Neural cell (in vitro differentiated cells): Measurements from ENCODE around the gene METTL26. TPM values are rescaled to one million over a fixed set of nuclear protein-coding genes. Genes with fewer than 3 reads are reported as not detected.

ENCODE experiments used
- H2AFZ ChIP-seq: fragments of 200-600, 300-800 bp; sonication (generic), shearing (Covaris generic); 2 replicates; pipeline ENCODE4 v1.6.0; 2014; ENCODE audit warnings: low read depth, mild to moderate bottlenecking, antibody characterized with exemption, low read length, moderate library complexity
- H3F3A ChIP-seq: fragments of 200-600 bp; shearing (Covaris generic); 2 replicates; pipeline ENCODE4 v1.6.1; 2016; ENCODE audit warnings: mild to moderate bottlenecking, moderate library complexity, mixed read lengths, antibody characterized with exemption, low read length; ENCODE audit not compliant: insufficient read depth, poor library complexity, severe bottlenecking
- H3K27ac ChIP-seq: fragments of 200-600, 300-800 bp; sonication (generic), shearing (Covaris generic); 2 replicates; pipeline ENCODE4 v1.5.1; 2014; ENCODE audit warnings: mild to moderate bottlenecking, low read length, moderate library complexity
- H3K27me3 ChIP-seq: fragments of 300-800, 200-600 bp; sonication (generic), shearing (Covaris generic); 2 replicates; pipeline ENCODE4 v1.6.0; 2014; ENCODE audit warnings: mild to moderate bottlenecking, low read depth, low read length, moderate library complexity; ENCODE audit not compliant: insufficient read depth
- H3K36me3 ChIP-seq: fragments of 300-800, 200-600 bp; sonication (generic), shearing (Covaris generic); 2 replicates; pipeline ENCODE4 v1.5.1; 2014; ENCODE audit warnings: mild to moderate bottlenecking, antibody characterized with exemption, low read length, moderate library complexity; ENCODE audit not compliant: insufficient read depth
- H3K4me2 ChIP-seq: fragments of 300-800, 200-600 bp; sonication (generic), shearing (Covaris generic); 2 replicates; pipeline ENCODE4 v1.6.0; 2014; ENCODE audit warnings: mild to moderate bottlenecking, low read length
- H3K4me3 ChIP-seq: fragments of 300-800, 200-600 bp; sonication (generic), shearing (Covaris generic); 2 replicates; pipeline ENCODE4 v1.5.1; 2014; ENCODE audit warnings: mild to moderate bottlenecking, low read length, moderate library complexity
- H3K79me2 ChIP-seq: fragments of 200-600 bp; shearing (Covaris generic); replicated peaks from 2 replicates; pipeline ENCODE4 v1.6.0; 2014; ENCODE audit warnings: mild to moderate bottlenecking, low read length, moderate library complexity; ENCODE audit not compliant: insufficient read depth
- H3K9ac ChIP-seq: fragments of 300-800, 200-600 bp; sonication (generic), shearing (Covaris generic); 2 replicates; pipeline ENCODE4 v1.6.1; 2016; ENCODE audit warnings: mild to moderate bottlenecking, low read length, mixed read lengths
- H3K9me2 ChIP-seq: fragments of 200-600 bp; shearing (Covaris generic); 2 replicates; pipeline ENCODE4 v1.6.1; 2016; ENCODE audit warnings: mild to moderate bottlenecking, low read length, mixed read lengths; ENCODE audit not compliant: insufficient read depth
- H3K9me3 ChIP-seq: fragments of 200-600, 300-800 bp; sonication (generic), shearing (Covaris generic); 2 replicates; pipeline ENCODE4 v1.6.1; 2016; ENCODE audit warnings: mild to moderate bottlenecking, mixed run types, low read length, moderate library complexity, mixed read lengths
- H4K20me1 ChIP-seq: fragments of 200-600 bp; shearing (Covaris generic); 2 replicates; pipeline ENCODE4 v1.6.1; 2016; ENCODE audit warnings: mild to moderate bottlenecking, mixed run types; ENCODE audit not compliant: insufficient read depth
- CTCF ChIP-seq: fragments of 450-650 bp; IDR thresholded peaks from 2 replicates; pipeline ENCODE4 v1.5.1; 2014; ENCODE audit warnings: antibody characterized with exemption, mild to moderate bottlenecking, moderate library complexity; ENCODE audit not compliant: poor library complexity, severe bottlenecking
- EP300 ChIP-seq: fragments of 450-650 bp; conservative IDR thresholded peaks from 2 replicates; pipeline ENCODE4 v1.6.1; 2014; ENCODE audit warnings: antibody characterized with exemption, mild to moderate bottlenecking, moderate library complexity; ENCODE audit not compliant: poor library complexity, severe bottlenecking
- EZH2 ChIP-seq: fragments of 200-600, 300-800 bp; shearing (Covaris generic), sonication (generic); IDR thresholded peaks from 2 replicates; pipeline ENCODE4 v1.6.1; 2014; ENCODE audit warnings: antibody characterized with exemption, low read length, borderline replicate concordance, mild to moderate bottlenecking; ENCODE audit not compliant: insufficient read depth, poor library complexity, severe bottlenecking
- MXI1 ChIP-seq: fragments of 450-650 bp; conservative IDR thresholded peaks from 2 replicates; pipeline ENCODE4 v1.6.1; 2014; ENCODE audit warnings: antibody characterized with exemption, mild to moderate bottlenecking; ENCODE audit not compliant: poor library complexity, severe bottlenecking
- POLR2AphosphoS5 ChIP-seq: IDR thresholded peaks from 2 replicates; pipeline ENCODE4 v1.6.1; 2012
- RAD21 ChIP-seq: fragments of 450-650 bp; conservative IDR thresholded peaks from 2 replicates; pipeline ENCODE4 v1.6.1; 2014; ENCODE audit warnings: antibody characterized with exemption, mild to moderate bottlenecking, moderate library complexity
- REST ChIP-seq: IDR thresholded peaks from 2 replicates; pipeline ENCODE4 v1.6.1; 2012; ENCODE audit warnings: borderline replicate concordance
- SMC3 ChIP-seq: fragments of 450-650 bp; conservative IDR thresholded peaks from 2 replicates; pipeline ENCODE4 v1.6.1; 2014; ENCODE audit warnings: antibody characterized with exemption, mild to moderate bottlenecking, moderate library complexity; ENCODE audit not compliant: poor library complexity
- TAF1 ChIP-seq: IDR thresholded peaks from 2 replicates; pipeline ENCODE4 v1.6.1; 2012; ENCODE audit warnings: low read depth
- polyA plus RNA-seq: library from polyadenylated mRNA; depleted of rRNA; stranded (reverse); fragments of >200 nt; gene quantifications from 2 replicates; pipeline ENCODE4 v1.2.3, GENCODE V29; 2014

The METTL26 gene
- polyA plus RNA-seq, 1 donor from 2014 or later = 127 TPM

- H3K9me2 ChIP-seq = no peaks in the 10 kb centered on the region
- H3K27ac ChIP-seq = no peak overlapping the region
- H3K4me3 ChIP-seq = no peak overlapping the region
- TF ChIP-seq REST (no peak), CTCF (no peak), MXI1 (no peak), POLR2AphosphoS5 (no peak), EP300 (no peak), EZH2 (no peak), RAD21 (no peak), TAF1 (no peak), SMC3 (no peak)
- H3F3A ChIP-seq = no peaks in the 10 kb centered on the region
- H2AFZ ChIP-seq = no peak overlapping the region
- H3K36me3 ChIP-seq = no peaks in the 10 kb centered on the region
- no peak overlapping the region for H3K4me2 ChIP-seq
- H3K79me2 ChIP-seq = peaks cover 15% of the 10 kb centered on the region
- no peaks in the 10 kb centered on the region for H4K20me1 ChIP-seq
- no peaks in the 10 kb centered on the region for H3K27me3 ChIP-seq
- H3K9ac ChIP-seq = no peak overlapping the region
- H3K9me3 ChIP-seq = no peaks in the 10 kb centered on the region
These were observed 49.2 kb downstream of the METTL26 start for GRCh38 chr16:586645-587590.

GRCh38 chr16:586047-586644, 50.0 kb downstream of the METTL26 start:
- Histone ChIP-seq H3K36me3 (no peaks in the 10 kb centered on the region), H3F3A (no peaks in the 10 kb centered on the region), H3K27me3 (no peaks in the 10 kb centered on the region), H3K9me2 (no peaks in the 10 kb centered on the region), H3K4me2 (no peak overlapping the region), H3K79me2 (peaks cover 9% of the 10 kb centered on the region), H3K27ac (no peak overlapping the region), H3K9me3 (no peaks in the 10 kb centered on the region), H4K20me1 (no peaks in the 10 kb centered on the region), H3K4me3 (no peak overlapping the region), H2AFZ (no peak overlapping the region), H3K9ac (no peak overlapping the region)
- no peak for TF ChIP-seq MXI1
- no peak for TF ChIP-seq EP300
- TF ChIP-seq SMC3 = no peak
